Choroid plexus epithelial cell (primary cell): ENCODE measurements around the gene PARVB.

Experiments used
- DNase-seq: peaks from one replicate; pipeline ENCODE4 v3.0.0-alpha.2; 2010; ENCODE audit warnings: low read depth
- H3K4me3 ChIP-seq: 2 replicates; pipeline ENCODE4 v1.5.1; 2011; ENCODE audit warnings: low read depth, mild to moderate bottlenecking, control low read depth, low read length, moderate library complexity
- CTCF ChIP-seq: conservative IDR thresholded peaks from 2 replicates; pipeline ENCODE4 v1.5.1; 2011; ENCODE audit warnings: low read depth, mild to moderate bottlenecking, control low read depth, inconsistent platforms, low read length, moderate library complexity

The PARVB gene

GRCh38 chr22:44116755-44117684 lies 92.9 kb downstream of the PARVB start:
- TF ChIP-seq CTCF: no peak

GRCh38 chr22:44117746-44118145 lies 93.6 kb downstream of the PARVB start:
- no peak for TF ChIP-seq CTCF
- no peak for DNase-seq
- H3K4me3 ChIP-seq: no peak overlapping the region

More at GRCh38 chr22:44116755-44117684, 92.9 kb downstream of the PARVB start:
- no peak overlapping the region for H3K4me3 ChIP-seq
- no peak for DNase-seq

- no peak overlapping the region for H3K4me3 ChIP-seq
- DNase-seq: no peak
- no peak for TF ChIP-seq CTCF
These were observed 94.7 kb downstream of the PARVB start for GRCh38 chr22:44118645-44119315.

- no peak for DNase-seq
- H3K4me3 ChIP-seq: no peak overlapping the region
- TF ChIP-seq CTCF: no peak
These were observed 95.7 kb downstream of the PARVB start for GRCh38 chr22:44119669-44120313.

- no peak overlapping the region for H3K4me3 ChIP-seq
- TF ChIP-seq CTCF: no peak
These were observed 96.2 kb downstream of the PARVB start for GRCh38 chr22:44120314-44120704.

GRCh38 chr22:44125421-44125820 lies 101.3 kb downstream of the PARVB start:
- no peak overlapping the region for H3K4me3 ChIP-seq
- DNase-seq: no peak
- TF ChIP-seq CTCF: no peak

More at GRCh38 chr22:44120314-44120704, 96.2 kb downstream of the PARVB start:
- DNase-seq: no peak
